Mucosa of descending colon (tissue), 3 donors: ENCODE measurements around the gene KIAA0753. TPM values are rescaled to one million over a fixed set of nuclear protein-coding genes. Genes with fewer than 3 reads are reported as not detected.

Experiments
- ATAC-seq: fragments of 200-7000 bp; cut with Tn5 transposase; one replicate; pipeline ENCODE4 v1.9.1; 2020; ENCODE audit warnings: mild to moderate bottlenecking, moderate library complexity
- DNase-seq, 3 donors: peaks; one replicate each; pipeline ENCODE4 v3.0.0-alpha.2; 2020
- H3K36me3 ChIP-seq: fragments of 200-600 bp; one replicate; pipeline ENCODE4 v1.8.0; 2021; ENCODE audit warnings: low read depth, mild to moderate bottlenecking
- H3K4me1 ChIP-seq: fragments of 200-600 bp; one replicate; pipeline ENCODE4 v1.8.0; 2021; ENCODE audit warnings: low read depth, mild to moderate bottlenecking
- H3K4me3 ChIP-seq: fragments of 200-600 bp; one replicate; pipeline ENCODE4 v1.8.0; 2021; ENCODE audit warnings: mild to moderate bottlenecking
- H3K9me3 ChIP-seq: fragments of 200-600 bp; one replicate; pipeline ENCODE4 v1.8.0; 2021; ENCODE audit warnings: mild to moderate bottlenecking
- intact Hi-C, 2 donors: fragments of 100-400 bp; cut with DNase I in 1 of 2; cut with micrococcal nuclease in 1 of 2; formaldehyde crosslinking; loops; one replicate each; pipeline versions ENCODE4 v1.11.0 to v1.11.1; 2022; cut with DNase I, micrococcal nuclease
- microRNA-seq: library from miRNA; unstranded; fragments of <30 nt; microRNA quantifications from one replicate; pipeline ENCODE4, GENCODE V29; 2019
- total RNA-seq, 3 donors: library from RNA; stranded (reverse); fragmentation: NEBNext Ultra II Directional in 2 of 3; extraction: Animal tissue kit (Norgen Biotek cat#: 25700) in 2 of 3; gene quantifications; one replicate each; pipeline versions ENCODE4 v1.2.1 to v1.2.4, GENCODE V29; 2021 to 2023
- TF ChIP-seq, protein P1 (sequence below): fragments of 200-600 bp; IDR thresholded peaks from one replicate; pipeline ENCODE4 v1.8.0; 2022; ENCODE audit warnings: antibody characterized with exemption, mild to moderate bottlenecking
- donor health status: DM: no; HTN: no; CAD: no; lungs with moderate emphysema.
- donor health status: DM: no; HTN: no; CAD: no.
- donor health status: DM: no; HTN: yes; CAD: no.

Gene KIAA0753
- total RNA-seq, 3 donors from 2014 or later: 15.5 to 22.8 (median 18.6) TPM

DNA sequence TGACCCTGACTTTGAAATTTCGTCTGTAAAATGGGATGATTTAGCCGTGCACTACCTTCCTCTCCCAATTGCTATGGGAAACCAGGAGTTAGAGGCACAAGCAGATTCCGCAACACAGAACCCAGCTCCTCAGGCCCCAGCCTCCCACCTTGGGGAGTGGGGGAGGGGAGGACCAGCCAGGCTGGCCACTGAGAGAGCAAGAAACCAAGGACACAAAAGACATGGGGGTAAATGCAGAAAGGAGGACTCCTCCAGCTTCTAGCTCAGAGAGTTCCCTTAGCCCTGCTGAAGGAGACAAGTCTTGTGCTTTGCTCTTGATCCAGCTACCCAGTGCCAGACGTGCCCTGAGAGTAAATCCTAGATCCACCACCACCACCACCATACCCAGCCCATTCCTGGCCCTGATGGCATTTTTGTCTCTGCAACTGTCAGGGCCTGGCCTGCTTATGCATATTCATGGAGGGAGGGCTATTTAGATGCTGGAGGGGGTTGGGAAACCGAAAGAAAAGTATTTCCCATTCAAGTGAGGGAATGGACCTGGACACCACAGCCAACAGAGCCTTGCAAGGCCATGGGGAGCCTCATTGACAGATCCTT lies 110.1 kb downstream of the KIAA0753 start:
- no peak overlapping the region for H3K4me3 ChIP-seq
- no peaks in the 10 kb centered on the region for H3K36me3 ChIP-seq
- no peaks in the 10 kb centered on the region for H3K4me1 ChIP-seq
- TF ChIP-seq, protein P1, sequence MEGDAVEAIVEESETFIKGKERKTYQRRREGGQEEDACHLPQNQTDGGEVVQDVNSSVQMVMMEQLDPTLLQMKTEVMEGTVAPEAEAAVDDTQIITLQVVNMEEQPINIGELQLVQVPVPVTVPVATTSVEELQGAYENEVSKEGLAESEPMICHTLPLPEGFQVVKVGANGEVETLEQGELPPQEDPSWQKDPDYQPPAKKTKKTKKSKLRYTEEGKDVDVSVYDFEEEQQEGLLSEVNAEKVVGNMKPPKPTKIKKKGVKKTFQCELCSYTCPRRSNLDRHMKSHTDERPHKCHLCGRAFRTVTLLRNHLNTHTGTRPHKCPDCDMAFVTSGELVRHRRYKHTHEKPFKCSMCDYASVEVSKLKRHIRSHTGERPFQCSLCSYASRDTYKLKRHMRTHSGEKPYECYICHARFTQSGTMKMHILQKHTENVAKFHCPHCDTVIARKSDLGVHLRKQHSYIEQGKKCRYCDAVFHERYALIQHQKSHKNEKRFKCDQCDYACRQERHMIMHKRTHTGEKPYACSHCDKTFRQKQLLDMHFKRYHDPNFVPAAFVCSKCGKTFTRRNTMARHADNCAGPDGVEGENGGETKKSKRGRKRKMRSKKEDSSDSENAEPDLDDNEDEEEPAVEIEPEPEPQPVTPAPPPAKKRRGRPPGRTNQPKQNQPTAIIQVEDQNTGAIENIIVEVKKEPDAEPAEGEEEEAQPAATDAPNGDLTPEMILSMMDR: no peak
- H3K9me3 ChIP-seq: no peaks in the 10 kb centered on the region
- intact Hi-C loops: no loop called here
- ATAC-seq: no peak
- no peak for DNase-seq

DNA sequence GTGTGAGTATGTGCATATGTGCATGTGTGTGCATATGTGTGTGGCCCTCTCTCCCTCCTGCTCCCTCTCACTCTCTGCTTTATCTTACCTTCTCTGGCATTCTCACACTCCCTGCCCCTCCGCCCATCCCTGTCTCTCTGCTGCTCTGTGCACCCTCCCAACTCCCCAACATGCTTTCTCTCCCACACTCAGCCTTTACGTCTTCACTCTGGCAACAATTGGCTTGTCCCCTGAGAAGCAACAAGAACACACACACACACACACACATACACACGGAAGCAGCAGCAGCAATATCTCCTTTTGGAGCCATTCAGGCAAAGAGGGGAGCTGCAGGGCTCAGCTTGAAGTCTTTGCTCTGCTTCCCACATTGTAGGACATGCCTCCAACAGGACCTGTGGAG lies 112.0 kb downstream of the KIAA0753 start:
- no peak overlapping the region for H3K4me3 ChIP-seq
- H3K4me1 ChIP-seq: no peaks in the 10 kb centered on the region
- intact Hi-C loops: no loop called here
- DNase-seq (no peak), ATAC-seq (no peak)
- H3K9me3 ChIP-seq: no peaks in the 10 kb centered on the region
- TF ChIP-seq, protein P1: no peak
- H3K36me3 ChIP-seq: no peaks in the 10 kb centered on the region

Small RNA genes lying within 50 kb of the gene (microRNA-seq; reads per million reads assigned to microRNA genes)
- gene MIR4520-1: not detected
- not detected for gene MIR4520-2

Other genes starting within 250 kb of the KIAA0753 start
- not detected for gene AIPL1, start 205.6 kb downstream of the KIAA0753 start, total RNA-seq
- 10 to 100 TPM in 1 of 3 donors, 1 to 10 TPM in 1, under 1 TPM in 1; 0.95 to 13.0 (median 3.2) TPM for gene PIMREG, start 196.3 kb downstream of the KIAA0753 start, total RNA-seq
- gene PITPNM3, start 84.2 kb downstream of the KIAA0753 start, total RNA-seq: 10 to 100 TPM; 12.2 to 15.9 (median 15.6) TPM
- gene TXNDC17, start 349 bp upstream of the KIAA0753 start, total RNA-seq: 100 to 1,000 TPM in 2 of 3 donors, 10 to 100 TPM in 1; 52.2 to 115 (median 106) TPM
- gene MED31, start 10.9 kb upstream of the KIAA0753 start, total RNA-seq: 10 to 100 TPM; 12.1 to 13.5 (median 12.6) TPM
- 1 to 10 TPM; 2.2 to 2.7 (median 2.3) TPM for gene C17orf100, start 11.1 kb upstream of the KIAA0753 start, total RNA-seq
- not detected for gene SLC13A5, start 72.7 kb upstream of the KIAA0753 start, total RNA-seq
- 10 to 100 TPM; 15.7 to 37.4 (median 25.4) TPM for gene XAF1, start 115.3 kb upstream of the KIAA0753 start, total RNA-seq
- gene FBXO39, start 135.5 kb upstream of the KIAA0753 start, total RNA-seq: under 1 TPM in 1 of 3 donors, not detected in 2; 0.16 TPM
- not detected for gene TEKT1, start 191.0 kb upstream of the KIAA0753 start, total RNA-seq